Chondrocyte (in vitro differentiated cells): Measurements from ENCODE around the gene SSB. TPM values are rescaled to one million over a fixed set of nuclear protein-coding genes. Genes with fewer than 3 reads are reported as not detected.

Experiments used
- DNase-seq: peaks from one replicate; pipeline ENCODE4 v3.0.0; 2021; ENCODE audit warnings: mixed read lengths, low spot score
- H3K27ac Mint-ChIP-seq: one replicate; pipeline ENCODE4 v1.8.0; 2021; ENCODE audit warnings: mild to moderate bottlenecking, moderate library complexity, mixed read lengths; ENCODE audit not compliant: unreplicated experiment
- H3K27me3 Mint-ChIP-seq: 2 replicates; pipeline ENCODE4 v1.8.0; 2021; ENCODE audit warnings: low read depth, mixed read lengths
- H3K36me3 Mint-ChIP-seq: 2 replicates; pipeline ENCODE4 v1.8.0; 2021; ENCODE audit warnings: low read depth, mixed read lengths
- H3K4me1 Mint-ChIP-seq: 2 replicates; pipeline ENCODE4 v1.8.0; 2021; ENCODE audit warnings: low read depth, mild to moderate bottlenecking, mixed read lengths
- H3K4me3 Mint-ChIP-seq: one replicate; pipeline ENCODE4 v1.8.0; 2021; ENCODE audit warnings: mild to moderate bottlenecking, moderate library complexity, mixed read lengths; ENCODE audit not compliant: unreplicated experiment
- H3K9me3 Mint-ChIP-seq: 2 replicates; pipeline ENCODE4 v1.8.0; 2021; ENCODE audit warnings: low read depth, mixed read lengths
- CTCF ChIP-seq: fragments of 200-600 bp; sonication (generic); IDR thresholded peaks from 2 replicates; pipeline ENCODE4 v1.5.0; 2021; ENCODE audit warnings: antibody characterized with exemption, mild to moderate bottlenecking, moderate library complexity
- long read RNA-seq: library from polyadenylated mRNA; stranded (forward); transcript quantifications from one replicate; pipeline ENCODE4 v2.0.0, GENCODE V29; 2021
- total RNA-seq: library from RNA; stranded (reverse); gene quantifications from 3 replicates; pipeline ENCODE4 v1.2.1, GENCODE V29; 2021

SSB gene
- total RNA-seq = 93.5 to 105 TPM (median 95.1 TPM) in 3 replicates
- long read RNA-seq, transcript SSB-201 (12 exons, 1,709 nt) = major isoform, 111 of 142 reads
- long read RNA-seq, partial matches to known transcripts = 18 of 142 reads
- long read RNA-seq, other reads (novel, unspliced or antisense) = 13 of 142 reads

DNA sequence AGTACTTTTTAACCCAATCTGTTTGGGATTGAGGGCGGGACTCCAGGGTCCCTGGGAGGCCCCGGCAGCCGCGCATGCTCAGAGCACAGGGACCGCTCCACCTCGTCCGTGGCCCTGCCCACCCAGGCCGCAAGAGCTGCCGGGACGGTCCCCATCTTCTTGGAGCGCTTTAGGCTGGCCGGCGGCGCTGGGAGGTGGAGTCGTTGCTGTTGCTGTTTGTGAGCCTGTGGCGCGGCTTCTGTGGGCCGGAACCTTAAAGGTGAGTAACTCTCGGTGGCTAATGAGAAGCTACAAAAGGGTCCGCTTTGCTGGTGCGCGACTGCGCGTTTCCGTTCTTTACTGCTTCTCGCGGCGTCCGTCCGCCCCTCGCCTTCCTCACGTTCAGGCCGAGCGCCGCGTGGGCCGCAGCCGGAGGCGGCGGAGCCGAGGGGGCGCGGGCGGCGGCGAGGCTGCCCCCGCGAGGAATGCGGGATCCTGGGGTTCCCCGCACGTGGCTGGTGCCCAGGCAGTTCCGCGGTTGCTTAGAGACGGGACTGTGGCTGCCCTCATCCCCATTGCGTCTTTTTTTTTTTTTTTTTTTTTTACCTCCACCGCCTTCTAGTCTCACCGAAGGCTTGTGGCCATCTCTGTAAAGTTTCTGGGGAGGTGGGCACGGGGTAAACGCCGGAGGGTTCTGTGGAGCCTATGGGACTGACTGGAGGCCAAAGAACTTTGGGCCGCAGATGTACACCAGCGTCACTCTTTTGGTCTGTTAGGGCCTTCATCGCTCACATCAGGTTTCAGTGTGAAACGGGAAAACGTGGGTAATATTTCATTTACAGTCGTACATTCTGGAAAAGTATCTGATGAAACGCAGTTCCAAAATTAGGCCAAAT is at the start of gene SSB:
Gene SSB (plus strand): TSS at position 154 of the 875 bp plus-strand sequence. CDS start 2,090 bp downstream, outside the sequence.
- peak within 1 kb of the TSS; percentile 94 for H3K27ac Mint-ChIP-seq
- H3K9me3 Mint-ChIP-seq = no peaks in the 10 kb centered on the region

DNA sequence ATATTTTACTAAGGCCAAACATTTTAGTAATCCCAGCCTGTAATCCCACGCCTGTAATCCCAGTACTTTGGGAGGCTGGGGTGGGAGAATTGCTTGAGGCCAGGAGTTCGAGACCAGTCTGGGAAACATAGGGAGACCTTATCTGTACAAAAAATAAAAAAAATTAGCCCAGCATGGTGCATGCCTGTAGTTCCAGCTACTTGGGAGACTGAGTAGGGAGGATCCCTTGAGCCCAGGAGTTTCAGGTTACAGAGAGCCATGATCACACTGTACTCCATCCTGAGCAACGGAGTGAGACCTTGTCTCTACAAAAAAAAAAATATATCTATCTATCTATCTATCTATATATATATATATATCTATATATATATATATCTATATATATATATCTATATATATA is 45.9 kb upstream of the SSB start:
- Mint-ChIP-seq H3K4me3 (no peak overlapping the region), H3K9me3 (no peaks in the 10 kb centered on the region), H3K36me3 (peaks cover 4% of the 10 kb centered on the region), H3K4me1 (no peaks in the 10 kb centered on the region), H3K27me3 (no peaks in the 10 kb centered on the region), H3K27ac (no peak overlapping the region)
- TF ChIP-seq CTCF = no peak
- no peak for DNase-seq

More for the DNA sequence above, at the start of gene SSB:
- Mint-ChIP-seq H3K27me3 (no peaks in the 10 kb centered on the region), H3K4me1 (peaks cover 25% of the 10 kb centered on the region), H3K36me3 (peaks cover 6% of the 10 kb centered on the region), H3K4me3 (peak within 1 kb of the TSS; percentile 88)
- peak; percentile 97 for DNase-seq
- TF ChIP-seq CTCF = no peak

DNA sequence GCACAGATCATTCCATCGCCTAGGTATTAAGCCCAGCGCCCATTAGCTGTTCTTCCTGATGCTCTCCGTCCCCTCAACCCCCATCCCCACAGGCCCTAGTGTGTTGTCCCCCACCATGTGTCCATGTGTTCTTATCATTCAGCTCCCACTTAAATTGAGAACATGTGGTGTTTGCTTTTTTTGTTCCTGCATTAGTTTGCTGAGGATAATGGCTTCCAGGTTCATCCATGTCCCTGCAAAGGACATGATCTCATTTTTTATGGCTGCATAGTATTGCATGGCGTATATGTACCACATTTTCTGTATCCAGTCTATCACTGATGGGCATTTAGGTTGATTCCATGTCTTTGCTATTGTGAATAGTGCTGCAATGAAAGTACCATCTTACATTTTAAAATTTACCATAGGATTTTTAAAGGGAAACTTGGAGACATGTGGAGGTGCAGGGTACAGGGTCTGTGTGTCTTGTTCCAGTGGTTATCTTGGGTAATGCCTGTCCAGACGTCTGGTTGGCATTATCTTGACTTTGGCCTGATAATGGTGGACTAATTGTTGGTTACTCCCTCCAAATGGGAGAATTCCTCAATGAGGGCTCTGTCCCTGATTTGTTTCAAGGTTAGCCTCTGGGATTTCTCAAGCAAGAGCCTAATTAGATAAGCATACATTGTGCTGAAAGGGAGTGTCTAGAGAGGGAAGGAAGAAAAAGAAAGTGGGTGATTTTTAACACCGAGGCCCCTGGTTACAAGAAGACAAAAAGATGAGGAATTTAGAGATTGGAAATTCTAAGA is 43.4 kb upstream of the SSB start:
- H3K4me3 Mint-ChIP-seq = no peak overlapping the region
- no peak for DNase-seq
- no peaks in the 10 kb centered on the region for H3K27me3 Mint-ChIP-seq
- H3K9me3 Mint-ChIP-seq = no peaks in the 10 kb centered on the region
- H3K36me3 Mint-ChIP-seq = peaks cover 2% of the 10 kb centered on the region
- no peak for TF ChIP-seq CTCF
- H3K4me1 Mint-ChIP-seq = no peaks in the 10 kb centered on the region
- no peak overlapping the region for H3K27ac Mint-ChIP-seq

DNA sequence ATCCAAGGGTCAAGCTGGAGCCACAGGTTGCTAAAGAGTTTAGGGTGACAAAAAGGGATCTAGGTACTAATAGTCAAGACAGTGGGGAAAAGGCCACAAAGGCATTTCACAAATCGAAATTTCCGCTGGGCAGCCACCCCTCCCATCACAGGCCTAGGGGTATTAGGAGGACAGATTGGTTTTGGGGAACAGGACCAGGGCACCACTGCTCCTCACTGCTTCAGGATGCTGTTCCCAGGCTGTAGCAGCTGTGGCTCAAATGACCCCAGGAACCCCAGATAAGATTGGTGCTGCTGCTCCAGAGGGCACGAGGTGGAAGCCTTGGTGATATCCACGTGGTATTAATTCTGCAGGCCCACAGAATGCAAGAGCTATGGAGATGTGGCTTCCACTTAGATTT is 42.3 kb upstream of the SSB start:
- H3K36me3 Mint-ChIP-seq = peaks cover 2% of the 10 kb centered on the region
- no peaks in the 10 kb centered on the region for H3K27me3 Mint-ChIP-seq
- no peak for DNase-seq
- TF ChIP-seq CTCF = no peak
- H3K27ac Mint-ChIP-seq = no peak overlapping the region
- H3K9me3 Mint-ChIP-seq = no peaks in the 10 kb centered on the region
- peaks cover 1% of the 10 kb centered on the region for H3K4me1 Mint-ChIP-seq
- H3K4me3 Mint-ChIP-seq = no peak overlapping the region

DNA sequence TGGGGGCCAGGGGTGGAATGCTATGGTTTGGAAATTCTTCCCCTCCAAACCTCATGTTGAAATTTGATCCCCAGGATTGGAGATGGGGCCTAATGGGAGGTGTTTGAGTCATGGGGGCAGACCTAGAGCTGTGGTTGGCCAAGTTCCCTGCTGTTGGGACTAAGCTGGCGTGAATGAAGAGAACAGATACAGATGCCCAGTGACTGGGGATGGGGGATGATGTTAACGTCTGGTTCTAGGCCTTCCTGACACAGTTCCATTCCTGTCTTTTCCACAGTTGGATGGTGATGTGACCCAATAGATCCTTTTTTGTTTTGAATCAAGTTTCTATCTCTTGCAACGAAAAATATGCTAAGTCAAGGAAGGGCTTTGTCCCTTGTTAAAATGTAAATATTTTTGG is 41.3 kb upstream of the SSB start:
- Mint-ChIP-seq H3K9me3 (peaks cover 7% of the 10 kb centered on the region), H3K27me3 (no peaks in the 10 kb centered on the region), H3K36me3 (no peaks in the 10 kb centered on the region), H3K4me1 (peaks cover 2% of the 10 kb centered on the region), H3K27ac (no peak overlapping the region), H3K4me3 (no peak overlapping the region)
- DNase-seq = no peak
- TF ChIP-seq CTCF = no peak
